Measurements from ENCODE around the gene DGCR6L.
"Not testable (repeated sequence)": the region's sequence is repeated elsewhere in the genome, so short reads cannot be mapped to it uniquely, and the experiment has no call there.

DNA sequence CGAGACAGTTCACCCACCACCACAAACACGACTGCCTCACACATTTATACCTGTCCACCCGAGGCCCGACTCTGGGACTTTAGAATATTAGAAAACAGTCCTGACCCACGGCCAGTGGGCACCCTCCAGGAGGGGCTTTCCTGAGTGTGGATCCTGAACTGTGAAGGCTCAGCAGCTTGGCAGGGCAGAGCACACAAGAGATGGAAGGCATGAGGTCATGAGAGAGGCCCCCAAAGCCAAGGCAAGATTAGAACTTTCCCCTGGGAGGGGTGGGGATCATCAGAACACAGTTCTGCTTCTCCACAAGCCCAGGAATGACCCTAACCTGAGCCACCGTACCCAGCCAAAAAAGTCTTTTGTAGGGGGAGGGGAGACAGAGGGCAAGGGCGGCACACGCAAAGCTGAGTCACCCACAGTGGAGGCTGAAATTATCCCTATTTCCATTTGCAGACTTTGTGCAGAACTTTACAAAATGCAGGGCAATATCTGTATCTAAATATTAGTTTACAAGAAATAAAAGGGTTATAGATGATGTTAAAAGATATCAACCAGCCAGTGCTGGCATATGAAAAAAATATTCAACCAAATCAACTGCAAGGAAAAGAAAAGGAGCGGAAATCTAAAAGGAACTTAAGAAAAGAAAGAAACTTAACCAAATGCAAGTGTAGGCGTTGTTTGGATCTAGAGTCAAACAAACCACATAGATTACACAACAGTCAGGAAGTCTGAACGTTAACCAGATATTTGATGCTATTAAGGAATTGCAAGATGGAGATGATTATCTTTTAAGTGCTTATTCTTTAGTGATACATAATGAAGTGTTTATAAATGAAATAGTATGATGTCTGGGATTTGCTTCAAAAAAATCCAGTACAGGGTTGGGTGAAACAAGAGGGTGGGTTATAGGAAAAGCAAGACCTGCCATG, 44.7 kb upstream of the DGCR6L start:
- TF ChIP-seq, protein P1, sequence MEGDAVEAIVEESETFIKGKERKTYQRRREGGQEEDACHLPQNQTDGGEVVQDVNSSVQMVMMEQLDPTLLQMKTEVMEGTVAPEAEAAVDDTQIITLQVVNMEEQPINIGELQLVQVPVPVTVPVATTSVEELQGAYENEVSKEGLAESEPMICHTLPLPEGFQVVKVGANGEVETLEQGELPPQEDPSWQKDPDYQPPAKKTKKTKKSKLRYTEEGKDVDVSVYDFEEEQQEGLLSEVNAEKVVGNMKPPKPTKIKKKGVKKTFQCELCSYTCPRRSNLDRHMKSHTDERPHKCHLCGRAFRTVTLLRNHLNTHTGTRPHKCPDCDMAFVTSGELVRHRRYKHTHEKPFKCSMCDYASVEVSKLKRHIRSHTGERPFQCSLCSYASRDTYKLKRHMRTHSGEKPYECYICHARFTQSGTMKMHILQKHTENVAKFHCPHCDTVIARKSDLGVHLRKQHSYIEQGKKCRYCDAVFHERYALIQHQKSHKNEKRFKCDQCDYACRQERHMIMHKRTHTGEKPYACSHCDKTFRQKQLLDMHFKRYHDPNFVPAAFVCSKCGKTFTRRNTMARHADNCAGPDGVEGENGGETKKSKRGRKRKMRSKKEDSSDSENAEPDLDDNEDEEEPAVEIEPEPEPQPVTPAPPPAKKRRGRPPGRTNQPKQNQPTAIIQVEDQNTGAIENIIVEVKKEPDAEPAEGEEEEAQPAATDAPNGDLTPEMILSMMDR (conservative IDR thresholded peaks at IDR 0.05; ENCODE audit: low read length): not testable (repeated sequence)
- not testable (repeated sequence) for TF ChIP-seq EZH2phosphoT487 (IDR thresholded peaks at IDR 0.05; ENCODE audit: borderline replicate concordance, low read depth, low read length)

Data from OCI-LY7 (cell line).